CD14-positive monocyte (primary cell): ENCODE results near the gene IFNW1. TPM values are rescaled to one million over a fixed set of nuclear protein-coding genes. Genes with fewer than 3 reads are reported as not detected.

ENCODE experiments used
- DNase-seq, 3 donors: peaks; one replicate each; pipeline ENCODE4 v3.0.0-alpha.2; 2011 to 2022
- H2AFZ ChIP-seq: 2 replicates; pipeline ENCODE4 v1.6.0; 2012; ENCODE audit warnings: mild to moderate bottlenecking, low read depth, low read length, inconsistent platforms; ENCODE audit not compliant: insufficient read depth, poor library complexity, severe bottlenecking
- H3K27ac ChIP-seq, 2 donors: 1 replicate in 1 of 2; 2 replicates in 1 of 2; pipeline ENCODE4 v1.5.1; 2012 to 2013; ENCODE audit warnings: low read length in 2 of 2, control low read depth in 1 of 2, inconsistent platforms in 1 of 2, low read depth in 1 of 2, mild to moderate bottlenecking in 1 of 2
- H3K27me3 ChIP-seq, 2 donors: one replicate each; pipeline versions ENCODE4 v1.6.0 to v1.6.1; 2011 to 2013; ENCODE audit warnings: low read length in 2 of 2; ENCODE audit not compliant: control insufficient read depth in 2 of 2, insufficient read depth in 2 of 2
- H3K36me3 ChIP-seq, 2 donors: replicated peaks in 1 of 2; 1 replicate in 1 of 2; 2 replicates in 1 of 2; pipeline versions ENCODE4 v1.5.1 to v1.6.1; 2012 to 2013; ENCODE audit warnings: low read length in 2 of 2, control low read depth in 1 of 2, inconsistent platforms in 1 of 2, mild to moderate bottlenecking in 1 of 2; ENCODE audit not compliant: insufficient read depth in 2 of 2, control insufficient read depth in 1 of 2
- H3K4me1 ChIP-seq, 2 donors: 1 replicate in 1 of 2; 2 replicates in 1 of 2; pipeline versions ENCODE4 v1.5.1 to v1.6.1; 2012 to 2013; ENCODE audit warnings: low read length in 2 of 2, control low read depth in 1 of 2, inconsistent platforms in 1 of 2, mild to moderate bottlenecking in 1 of 2, moderate library complexity in 1 of 2; ENCODE audit not compliant: insufficient read depth in 2 of 2, control insufficient read depth in 1 of 2
- H3K4me2 ChIP-seq: replicated peaks from 2 replicates; pipeline ENCODE3; 2012; ENCODE audit warnings: low read length, moderate library complexity, mild to moderate bottlenecking; ENCODE audit not compliant: poor library complexity, severe bottlenecking; ENCODE audit errors: extremely low read depth
- H3K4me3 ChIP-seq, 3 experiments: fragments of 200-600 bp in 1 of 3; sonication (generic) in 1 of 3; replicated peaks in 1 of 3; 1 replicate in 2 of 3; 2 replicates in 1 of 3; pipeline ENCODE4 v1.5.1; 2011 to 2013; ENCODE audit warnings: low read length in 3 of 3, mild to moderate bottlenecking in 3 of 3, control low read depth in 2 of 3, low read depth in 2 of 3, inconsistent platforms in 1 of 3, moderate library complexity in 1 of 3
- H3K79me2 ChIP-seq: 2 replicates; pipeline ENCODE4 v1.6.0; 2012; ENCODE audit warnings: mild to moderate bottlenecking, control low read depth, inconsistent platforms, low read length, moderate library complexity; ENCODE audit not compliant: insufficient read depth
- H3K9ac ChIP-seq: 2 replicates; pipeline ENCODE4 v1.6.0; 2017; ENCODE audit warnings: low read length, mild to moderate bottlenecking; ENCODE audit not compliant: insufficient read depth, poor library complexity, severe bottlenecking
- H3K9me3 ChIP-seq, 2 donors: replicated peaks in 1 of 2; 1 replicate in 1 of 2; 2 replicates in 1 of 2; pipeline versions ENCODE4 v1.5.1 to v1.6.1; 2012 to 2013; ENCODE audit warnings: low read length in 2 of 2, control low read depth in 1 of 2; ENCODE audit not compliant: control insufficient read depth in 1 of 2, insufficient read depth in 1 of 2
- H4K20me1 ChIP-seq: 2 replicates; pipeline ENCODE4 v1.6.0; 2012; ENCODE audit warnings: mild to moderate bottlenecking, low read length, control low read depth, moderate library complexity; ENCODE audit not compliant: insufficient read depth
- H3K27ac Mint-ChIP-seq, 7 donors: one replicate each; pipeline ENCODE4 v1.8.0; 2020; ENCODE audit warnings: mild to moderate bottlenecking in 7 of 7, mixed read lengths in 7 of 7, moderate library complexity in 6 of 7, inconsistent platforms in 2 of 7
- H3K27me3 Mint-ChIP-seq, 3 donors: one replicate each; pipeline ENCODE4 v1.8.0; 2021 to 2022; ENCODE audit warnings: low read depth in 3 of 3, mild to moderate bottlenecking in 3 of 3, mixed read lengths in 3 of 3, moderate library complexity in 3 of 3, inconsistent platforms in 1 of 3
- H3K36me3 Mint-ChIP-seq, 2 donors: one replicate each; pipeline ENCODE4 v1.8.0; 2020; ENCODE audit warnings: mixed read lengths in 2 of 2, inconsistent platforms in 1 of 2, mild to moderate bottlenecking in 1 of 2
- H3K4me1 Mint-ChIP-seq: one replicate; pipeline ENCODE4 v1.8.0; 2020; ENCODE audit warnings: mild to moderate bottlenecking, mixed read lengths
- H3K4me3 Mint-ChIP-seq, 2 donors: one replicate each; pipeline ENCODE4 v1.8.0; 2020; ENCODE audit warnings: mild to moderate bottlenecking in 2 of 2, mixed read lengths in 2 of 2, moderate library complexity in 1 of 2
- H3K9me3 Mint-ChIP-seq, 7 donors: one replicate each; pipeline ENCODE4 v1.8.0; 2020 to 2022; ENCODE audit warnings: mixed read lengths in 7 of 7, mild to moderate bottlenecking in 6 of 7, moderate library complexity in 6 of 7, inconsistent platforms in 2 of 7
- CTCF ChIP-seq: fragments of 200-600 bp; IDR thresholded peaks from one replicate; pipeline ENCODE4 v1.8.0; 2022; ENCODE audit warnings: antibody characterized with exemption, mild to moderate bottlenecking
- WGBS: methylation state at CpG from one replicate; pipeline ENCODE4 v1.1.5; 2013; ENCODE audit warnings: missing lambda C conversion rate; ENCODE audit not compliant: insufficient coverage; 5-methylcytosine and 5-hydroxymethylcytosine counted together
- intact Hi-C, 2 donors: fragments of 100-400 bp; cut with micrococcal nuclease; formaldehyde crosslinking; loops; one replicate each; pipeline versions ENCODE4 v1.15.0 to v1.15.1; 2023
- polyA plus RNA-seq, 3 donors: library from polyadenylated mRNA; depleted of rRNA in 1 of 3; unstranded in 2 of 3; stranded (reverse) in 1 of 3; fragments of 300-500 nt in 2 of 3; fragments of >200 nt in 1 of 3; fragmentation: Illumina TruSeq in 2 of 3; gene quantifications; 1 replicate in 2 of 3; 2 replicates in 1 of 3; pipeline ENCODE4 v1.2.3, GENCODE V29; 2012 to 2021

Gene IFNW1
- polyA plus RNA-seq, 3 donors = not detected

DNA sequence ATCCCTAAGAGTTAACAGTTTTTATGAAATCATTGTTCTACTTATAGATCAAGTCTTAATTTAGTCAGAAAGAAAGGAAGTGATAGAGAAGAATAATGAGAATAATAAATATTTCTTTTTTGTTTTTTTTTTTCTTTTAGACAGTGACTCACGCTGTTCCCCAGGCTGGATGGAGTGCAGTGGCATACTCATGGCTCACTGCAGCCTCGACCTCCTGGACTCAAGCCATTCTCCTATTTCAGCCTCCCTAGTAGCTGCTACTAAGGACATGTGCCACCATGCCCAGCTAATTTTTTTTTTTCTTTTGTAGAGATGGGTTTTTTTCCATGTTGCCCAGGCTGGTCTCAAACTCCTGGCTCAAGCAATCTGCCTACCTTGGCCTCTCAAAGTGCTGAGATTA lies 13.9 kb upstream of the IFNW1 start:
- H3K36me3 Mint-ChIP-seq = no peaks in the 10 kb centered on the region
- H3K27me3 Mint-ChIP-seq = peaks cover 0 to 1% (median 0%) of the 10 kb centered on the region in 3 donors
- no peak for DNase-seq
- Histone ChIP-seq H2AFZ (peak overlapping the region; percentile 6), H3K4me2 (no peak overlapping the region), H4K20me1 (no peaks in the 10 kb centered on the region), H3K79me2 (no peaks in the 10 kb centered on the region), H3K4me3 (no peak overlapping the region), H3K4me1 (peaks cover 23 to 37% of the 10 kb centered on the region in 2 donors), H3K9me3 (no peaks in the 10 kb centered on the region), H3K36me3 (no peaks in the 10 kb centered on the region), H3K9ac (no peak overlapping the region), H3K27me3 (no peaks in the 10 kb centered on the region), H3K27ac (no peak overlapping the region)
- H3K4me3 Mint-ChIP-seq = no peak overlapping the region
- H3K9me3 Mint-ChIP-seq = peaks cover 0 to 3% (median 0%) of the 10 kb centered on the region in 7 donors
- intact Hi-C loops = no loop called here
- peaks cover 29% of the 10 kb centered on the region for H3K4me1 Mint-ChIP-seq
- H3K27ac Mint-ChIP-seq = no peak overlapping the region
- no peak for TF ChIP-seq CTCF
- no CpG with 5 or more reads among the region's 2 CpGs for WGBS

DNA sequence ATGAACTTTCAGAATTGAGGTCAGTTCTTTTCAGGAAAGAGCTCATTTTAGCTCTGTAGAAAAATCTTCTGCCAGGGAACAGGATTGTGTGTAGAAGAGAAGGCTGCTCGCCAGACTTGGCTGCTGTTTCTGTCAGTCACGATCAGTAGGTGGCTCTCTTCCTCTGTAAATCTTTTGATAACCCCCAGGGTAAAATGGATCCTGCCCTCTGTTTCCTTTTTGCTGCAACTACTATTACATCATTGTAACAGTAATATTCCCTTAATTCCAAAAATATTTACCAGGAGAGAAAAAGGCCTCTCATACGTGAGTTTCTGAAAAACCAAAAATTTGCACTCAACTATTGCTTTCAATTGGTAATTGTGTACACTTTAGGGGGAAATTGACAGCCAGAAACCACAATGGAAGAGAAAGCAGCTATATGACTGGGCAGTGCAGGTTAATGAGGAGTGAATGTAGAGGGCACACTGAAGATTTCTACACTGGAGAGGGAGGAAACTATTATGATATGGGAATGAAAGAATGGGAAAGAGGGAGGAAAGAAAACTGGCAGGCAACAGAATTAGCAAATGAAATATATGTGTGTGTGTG lies 12.5 kb upstream of the IFNW1 start:
- no peaks in the 10 kb centered on the region for H3K27me3 ChIP-seq
- Mint-ChIP-seq H3K36me3 (no peaks in the 10 kb centered on the region), H3K4me3 (peak overlapping the region; percentile 17 to 56), H3K27me3 (peaks cover 0 to 1% (median 0%) of the 10 kb centered on the region in 3 donors), H3K27ac (peak overlapping the region in 6 of 7 donors; percentile 53 to 82 (median 66)), H3K4me1 (peaks cover 22% of the 10 kb centered on the region), H3K9me3 (peaks cover 0 to 7% (median 4%) of the 10 kb centered on the region in 7 donors)
- peak overlapping the region; percentile 33 to 71 for H3K27ac ChIP-seq
- H3K36me3 ChIP-seq = no peaks in the 10 kb centered on the region
- peaks cover 18 to 25% of the 10 kb centered on the region in 2 donors for H3K4me1 ChIP-seq
- H3K79me2 ChIP-seq = no peaks in the 10 kb centered on the region
- H2AFZ ChIP-seq = peak overlapping the region; percentile 76
- peak in 2 of 3 donors; percentile 18 to 21 for DNase-seq
- peak overlapping the region; percentile 23 for H3K9ac ChIP-seq
- no peaks in the 10 kb centered on the region for H4K20me1 ChIP-seq
- TF ChIP-seq CTCF = peak; percentile 16
- intact Hi-C loops = no loop called here
- no CpG with 5 or more reads among the region's 3 CpGs for WGBS
- peak overlapping the region in 2 of 3 experiments; percentile 27 to 67 for H3K4me3 ChIP-seq
- H3K4me2 ChIP-seq = peak overlapping the region; percentile 83
- H3K9me3 ChIP-seq = peaks cover 0 to 4% of the 10 kb centered on the region in 2 donors
